ENCODE measurements around the gene TEKTIP1. TPM values are rescaled to one million over a fixed set of nuclear protein-coding genes. Genes with fewer than 3 reads are reported as not detected.

TEKTIP1 gene
- total and polyA plus RNA-seq, 9 donors: 0.54 to 5.6 (median 3.6) TPM; not detected in 2

DNA sequence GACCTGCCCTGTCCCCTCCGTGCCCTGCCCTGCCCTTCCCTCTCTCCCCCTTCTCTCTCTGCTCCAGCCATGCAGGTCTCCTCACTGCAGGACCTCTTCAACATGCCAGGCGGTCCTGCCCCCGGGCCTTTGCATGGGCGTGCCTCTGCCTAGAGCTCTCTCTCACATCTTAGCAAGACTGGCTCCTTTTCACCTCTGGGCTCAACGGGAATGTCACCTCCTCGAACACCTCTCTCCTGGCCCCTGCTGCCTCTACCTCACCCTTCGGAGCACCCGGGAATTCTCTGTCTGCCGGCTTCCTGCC is 12.8 kb downstream of the TEKTIP1 start:
- Histone ChIP-seq H3K4me1 (ENCODE audit: insufficient read depth) (peaks cover 10% of the 10 kb centered on the region), H3K4me3 (no peak overlapping the region), H3K27me3 (no peaks in the 10 kb centered on the region), H3K9me3 (no peaks in the 10 kb centered on the region), H3K27ac (no peak overlapping the region), H3K36me3 (no peaks in the 10 kb centered on the region)
- peak in 1 of 5 donors; percentile 18 for DNase-seq
- TF ChIP-seq, protein P1, sequence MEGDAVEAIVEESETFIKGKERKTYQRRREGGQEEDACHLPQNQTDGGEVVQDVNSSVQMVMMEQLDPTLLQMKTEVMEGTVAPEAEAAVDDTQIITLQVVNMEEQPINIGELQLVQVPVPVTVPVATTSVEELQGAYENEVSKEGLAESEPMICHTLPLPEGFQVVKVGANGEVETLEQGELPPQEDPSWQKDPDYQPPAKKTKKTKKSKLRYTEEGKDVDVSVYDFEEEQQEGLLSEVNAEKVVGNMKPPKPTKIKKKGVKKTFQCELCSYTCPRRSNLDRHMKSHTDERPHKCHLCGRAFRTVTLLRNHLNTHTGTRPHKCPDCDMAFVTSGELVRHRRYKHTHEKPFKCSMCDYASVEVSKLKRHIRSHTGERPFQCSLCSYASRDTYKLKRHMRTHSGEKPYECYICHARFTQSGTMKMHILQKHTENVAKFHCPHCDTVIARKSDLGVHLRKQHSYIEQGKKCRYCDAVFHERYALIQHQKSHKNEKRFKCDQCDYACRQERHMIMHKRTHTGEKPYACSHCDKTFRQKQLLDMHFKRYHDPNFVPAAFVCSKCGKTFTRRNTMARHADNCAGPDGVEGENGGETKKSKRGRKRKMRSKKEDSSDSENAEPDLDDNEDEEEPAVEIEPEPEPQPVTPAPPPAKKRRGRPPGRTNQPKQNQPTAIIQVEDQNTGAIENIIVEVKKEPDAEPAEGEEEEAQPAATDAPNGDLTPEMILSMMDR (IDR thresholded peaks at IDR 0.05): no peak
- no peak for TF ChIP-seq POLR2A (IDR thresholded peaks at IDR 0.05)
- TF ChIP-seq EP300 (IDR thresholded peaks at IDR 0.05): no peak
- intact Hi-C loops (cut with DNase I): no loop called here
- WGBS, 3 donors: 63 to 76% (median 67%) methylated on average over 9 of the region's 9 CpGs

GRCh38 chr19:3554254-3555083 is 15.5 kb downstream of the TEKTIP1 start:
- TF ChIP-seq, protein P1 (IDR thresholded peaks at IDR 0.05): no peak
- TF ChIP-seq POLR2A (IDR thresholded peaks at IDR 0.05) (no peak), EP300 (IDR thresholded peaks at IDR 0.05) (no peak)
- no peak overlapping the region for H3K4me3 ChIP-seq
- H3K27ac ChIP-seq: no peak overlapping the region
- H3K4me1 ChIP-seq (ENCODE audit: insufficient read depth): peaks cover 10% of the 10 kb centered on the region
- H3K36me3 ChIP-seq: no peaks in the 10 kb centered on the region
- DNase-seq: peak in 1 of 5 donors; percentile 21
- WGBS, 3 donors: 81 to 85% (median 82%) methylated on average over 21 of the region's 21 CpGs
- H3K9me3 ChIP-seq: no peaks in the 10 kb centered on the region
- intact Hi-C loops (cut with DNase I): no loop called here
- H3K27me3 ChIP-seq: no peaks in the 10 kb centered on the region

DNA sequence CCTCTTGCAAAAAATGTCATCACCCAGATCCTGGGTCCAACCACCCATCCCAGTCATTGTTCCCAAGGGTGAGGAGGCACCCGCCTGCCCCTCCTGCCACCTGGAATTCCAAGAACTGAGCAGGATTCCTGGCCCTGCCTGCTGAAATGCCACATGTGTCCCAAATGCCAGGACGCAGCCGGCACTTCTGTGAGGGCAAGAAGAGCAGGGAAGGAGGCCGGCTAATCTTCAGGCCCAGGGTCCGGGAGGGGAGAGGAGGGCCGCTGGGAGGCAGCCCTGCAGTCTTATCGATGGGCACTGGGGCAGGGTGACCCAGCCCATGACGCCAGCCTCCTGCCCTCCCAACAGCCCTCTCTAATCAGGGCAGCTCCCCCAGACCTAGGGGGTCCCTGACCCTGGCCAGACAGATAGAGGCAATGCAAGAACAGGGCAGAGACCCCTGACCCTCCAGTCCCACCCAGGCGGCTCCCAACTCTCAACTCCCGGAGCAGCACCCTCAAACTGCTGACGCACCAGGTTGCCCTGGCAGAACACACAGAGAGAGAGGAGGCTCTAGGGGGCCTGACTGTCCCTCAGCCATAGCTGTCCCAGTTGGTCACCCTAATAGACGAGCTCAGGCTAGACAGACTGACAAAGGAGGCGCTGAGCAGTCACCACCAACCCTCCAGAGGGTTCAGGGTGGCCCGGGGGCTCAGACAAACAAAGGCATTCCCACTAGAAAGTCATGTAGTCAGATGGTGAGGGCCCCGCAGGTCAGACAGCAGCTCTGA is 16.9 kb downstream of the TEKTIP1 start:
- TF ChIP-seq EP300 (IDR thresholded peaks at IDR 0.05) (no peak), POLR2A (IDR thresholded peaks at IDR 0.05) (no peak)
- TF ChIP-seq, protein P1 (IDR thresholded peaks at IDR 0.05): no peak
- peaks cover 10% of the 10 kb centered on the region for H3K4me1 ChIP-seq (ENCODE audit: insufficient read depth)
- no peaks in the 10 kb centered on the region for H3K36me3 ChIP-seq
- H3K9me3 ChIP-seq: no peaks in the 10 kb centered on the region
- WGBS, 3 donors: 46 to 71% (median 47%) methylated on average over 11 to 15 of the region's 15 CpGs
- peak overlapping the region; percentile 86 for H3K4me3 ChIP-seq
- no peak overlapping the region for H3K27ac ChIP-seq
- intact Hi-C loops (cut with DNase I): no loop called here
- H3K27me3 ChIP-seq: no peaks in the 10 kb centered on the region
- peak in 1 of 5 donors; percentile 34 for DNase-seq

GRCh38 chr19:3556423-3556977 is 17.5 kb downstream of the TEKTIP1 start:
- peaks cover 10% of the 10 kb centered on the region for H3K4me1 ChIP-seq (ENCODE audit: insufficient read depth)
- no peak for TF ChIP-seq EP300 (IDR thresholded peaks at IDR 0.05)
- TF ChIP-seq, protein P1 (IDR thresholded peaks at IDR 0.05): no peak
- no peak for TF ChIP-seq POLR2A (IDR thresholded peaks at IDR 0.05)
- 9 to 16% (median 10%) methylated on average over 9 of the region's 9 CpGs for WGBS, 3 donors
- H3K27me3 ChIP-seq: no peaks in the 10 kb centered on the region
- intact Hi-C loops (cut with DNase I): no loop called here
- no peaks in the 10 kb centered on the region for H3K36me3 ChIP-seq
- no peak overlapping the region for H3K27ac ChIP-seq
- no peak for DNase-seq
- H3K4me3 ChIP-seq: peak overlapping the region; percentile 86
- H3K9me3 ChIP-seq: no peaks in the 10 kb centered on the region
